Bronchial epithelial cell (primary cell): ENCODE results near the gene ADAMTS14. TPM values are rescaled to one million over a fixed set of nuclear protein-coding genes. Genes with fewer than 3 reads are reported as not detected.

Experiments used
- DNase-seq: peaks from one replicate; pipeline ENCODE4 v3.0.0-alpha.2; 2010; ENCODE audit warnings: low read depth
- FAIRE-seq: peaks from 2 replicates; lab custom pipeline; 2011; peaks lifted over from hg19 to GRCh38; lab: Jason Lieb, UNC
- H3K27me3 ChIP-seq: 2 replicates; pipeline ENCODE4 v1.5.1; 2011; ENCODE audit warnings: low read length; ENCODE audit not compliant: control insufficient read depth, insufficient read depth
- H3K36me3 ChIP-seq: 2 replicates; pipeline ENCODE4 v1.5.1; 2011; ENCODE audit warnings: low read length; ENCODE audit not compliant: control insufficient read depth, insufficient read depth
- H3K4me3 ChIP-seq: 2 replicates; pipeline ENCODE4 v1.5.1; 2011; ENCODE audit warnings: mild to moderate bottlenecking, low read depth, low read length, control low read depth
- CTCF ChIP-seq: IDR thresholded peaks from 2 replicates; pipeline ENCODE4 v1.5.1; 2011; ENCODE audit warnings: mild to moderate bottlenecking, moderate library complexity, low read length, control low read depth, inconsistent platforms; ENCODE audit not compliant: insufficient read depth, severe bottlenecking
- total RNA-seq: library from RNA; depleted of rRNA; stranded (reverse); fragments of >200 nt; gene quantifications from 2 replicates; pipeline ENCODE4 v1.2.1, GENCODE V29; 2014

ADAMTS14 gene
- total RNA-seq, 1 donor from 2014 or later = 0.26 TPM

GRCh38 chr10:70732569-70732968, 60.3 kb downstream of the ADAMTS14 start:
- no peak for DNase-seq
- Histone ChIP-seq H3K4me3 (no peak overlapping the region), H3K36me3 (no peaks in the 10 kb centered on the region), H3K27me3 (peaks cover 2% of the 10 kb centered on the region)
- no peak for FAIRE-seq
- TF ChIP-seq CTCF = no peak

- TF ChIP-seq CTCF = no peak
- no peaks in the 10 kb centered on the region for H3K36me3 ChIP-seq
- FAIRE-seq = no peak
- peaks cover 2% of the 10 kb centered on the region for H3K27me3 ChIP-seq
- no peak overlapping the region for H3K4me3 ChIP-seq
- DNase-seq = no peak
These were observed 60.7 kb downstream of the ADAMTS14 start for GRCh38 chr10:70733051-70733450.

GRCh38 chr10:70735161-70735560, 62.9 kb downstream of the ADAMTS14 start:
- no peaks in the 10 kb centered on the region for H3K36me3 ChIP-seq
- no peak for FAIRE-seq
- H3K27me3 ChIP-seq = no peaks in the 10 kb centered on the region
- H3K4me3 ChIP-seq = no peak overlapping the region
- DNase-seq = no peak
- no peak for TF ChIP-seq CTCF

GRCh38 chr10:70736525-70736924, 64.2 kb downstream of the ADAMTS14 start:
- DNase-seq = no peak

GRCh38 chr10:70737250-70737649, 64.9 kb downstream of the ADAMTS14 start:
- Histone ChIP-seq H3K4me3 (no peak overlapping the region), H3K27me3 (peaks cover 2% of the 10 kb centered on the region), H3K36me3 (no peaks in the 10 kb centered on the region)
- FAIRE-seq (no peak), DNase-seq (no peak)
- no peak for TF ChIP-seq CTCF

More at GRCh38 chr10:70736525-70736924, 64.2 kb downstream of the ADAMTS14 start:
- H3K4me3 ChIP-seq = no peak overlapping the region
- H3K27me3 ChIP-seq = no peaks in the 10 kb centered on the region
- no peak for TF ChIP-seq CTCF
- H3K36me3 ChIP-seq = no peaks in the 10 kb centered on the region
- FAIRE-seq = no peak
